HL-60 (cell line): Measurements from ENCODE around the gene ZSWIM6.

Experiments used
- DNase-seq, 2 experiments: peaks; one replicate each; pipeline ENCODE4 v3.0.0-alpha.2; 2010 to 2020; ENCODE audit warnings: low read depth in 1 of 2, low spot score in 1 of 2
- H3K27ac ChIP-seq: fragments of 250-450 bp; sonication (Bioruptor Pico); replicated peaks from 2 replicates; pipeline ENCODE4 v1.5.1; 2020; ENCODE audit warnings: mild to moderate bottlenecking, moderate library complexity
- H3K27me3 ChIP-seq: fragments of 250-450 bp; sonication (Bioruptor Pico); 2 replicates; pipeline ENCODE4 v1.5.1; 2021; ENCODE audit warnings: mild to moderate bottlenecking, moderate library complexity; ENCODE audit not compliant: insufficient read depth, poor library complexity, severe bottlenecking
- H3K4me3 ChIP-seq: replicated peaks from 2 replicates; pipeline ENCODE4 v1.5.1; 2011; ENCODE audit warnings: mild to moderate bottlenecking, control low read depth, low read length; ENCODE audit not compliant: insufficient read depth
- CTCF ChIP-seq: IDR thresholded peaks from one replicate; pipeline ENCODE4 v1.5.1; 2011; ENCODE audit warnings: low read length, control low read depth, inconsistent platforms; ENCODE audit not compliant: insufficient read depth
- GABPA ChIP-seq: IDR thresholded peaks from 2 replicates; pipeline ENCODE4 v1.6.1; 2012; ENCODE audit warnings: low read depth
- POLR2AphosphoS5 ChIP-seq: IDR thresholded peaks from 2 replicates; pipeline ENCODE4 v1.6.1; 2012; ENCODE audit warnings: low read depth
- REST ChIP-seq: IDR thresholded peaks from 2 replicates; pipeline ENCODE4 v1.6.1; 2012; ENCODE audit warnings: low read depth; ENCODE audit not compliant: insufficient replicate concordance
- SPI1 ChIP-seq: IDR thresholded peaks from 2 replicates; pipeline ENCODE4 v1.6.1; 2012; ENCODE audit warnings: low read depth, mild to moderate bottlenecking, borderline replicate concordance

ZSWIM6 gene

GRCh38 chr5:61308712-61309111, 23.3 kb upstream of the ZSWIM6 start:
- no peaks in the 10 kb centered on the region for H3K27me3 ChIP-seq
- no peak for TF ChIP-seq GABPA
- TF ChIP-seq CTCF: no peak
- TF ChIP-seq REST: no peak
- TF ChIP-seq POLR2AphosphoS5: no peak
- TF ChIP-seq SPI1: no peak
- no peak overlapping the region for H3K4me3 ChIP-seq
- DNase-seq: no peak
- H3K27ac ChIP-seq: no peak overlapping the region

- no peaks in the 10 kb centered on the region for H3K27me3 ChIP-seq
- H3K27ac ChIP-seq: no peak overlapping the region
- H3K4me3 ChIP-seq: no peak overlapping the region
- TF ChIP-seq GABPA: no peak
- no peak for TF ChIP-seq REST
- no peak for TF ChIP-seq CTCF
- no peak for TF ChIP-seq SPI1
- no peak for TF ChIP-seq POLR2AphosphoS5
- no peak for DNase-seq
These were observed 22.9 kb upstream of the ZSWIM6 start for GRCh38 chr5:61309115-61309514.

GRCh38 chr5:61311056-61311610, 20.9 kb upstream of the ZSWIM6 start:
- TF ChIP-seq SPI1 (no peak), POLR2AphosphoS5 (no peak), REST (no peak), GABPA (no peak), CTCF (no peak)
- no peak for DNase-seq
- Histone ChIP-seq H3K27me3 (no peaks in the 10 kb centered on the region), H3K4me3 (no peak overlapping the region), H3K27ac (no peak overlapping the region)
